K562 (cell line): Measurements from ENCODE around the gene VEGFB. TPM values are rescaled to one million over a fixed set of nuclear protein-coding genes. Genes with fewer than 3 reads are reported as not detected.

Experiments
- ATF2 ChIP-seq: sonication (generic); formaldehyde crosslinking; IDR thresholded peaks from 2 replicates; pipeline ENCODE4 v1.8.1; 2022; ENCODE audit warnings: missing genetic modification reagents
- BHLHE40 ChIP-seq: IDR thresholded peaks from 2 replicates; pipeline ENCODE4 v1.6.1; 2011; ENCODE audit warnings: low read length, improper control_type of control experiment
- CREM ChIP-seq: IDR thresholded peaks from 2 replicates; pipeline ENCODE4 v1.6.1; 2014; ENCODE audit warnings: antibody characterized with exemption, low read depth
- ESRRB ChIP-seq: fragments of 250-450 bp; sonication (Bioruptor Pico); IDR thresholded peaks from 2 replicates; pipeline ENCODE4 v1.5.0; 2020; ENCODE audit warnings: mild to moderate bottlenecking, moderate library complexity, borderline replicate concordance
- ETV1 ChIP-seq: fragments of 450-650 bp; conservative IDR thresholded peaks from 2 replicates; pipeline ENCODE4 v1.6.1; 2016; ENCODE audit warnings: missing genetic modification characterization, control low read depth, low read depth, missing compliant biosample characterization
- GTF3C2 ChIP-seq: IDR thresholded peaks from 3 replicates; pipeline ENCODE4 v1.6.1; 2011; ENCODE audit warnings: borderline replicate concordance, mild to moderate bottlenecking, moderate library complexity; ENCODE audit not compliant: insufficient read length; ENCODE audit errors: extremely low read depth
- HBP1 ChIP-seq: fragments of 450-650 bp; formaldehyde crosslinking; IDR thresholded peaks from 2 replicates; pipeline ENCODE4 v1.4.0; 2022; ENCODE audit warnings: missing genetic modification characterization
- HCFC1 ChIP-seq: IDR thresholded peaks from 2 replicates; pipeline ENCODE4 v1.6.1; 2012; ENCODE audit warnings: low read depth, low read length, improper control_type of control experiment
- HEY1 ChIP-seq: fragments of 250-450 bp; sonication (Bioruptor Pico); IDR thresholded peaks from 2 replicates; pipeline ENCODE4 v1.5.0; 2020; ENCODE audit warnings: mild to moderate bottlenecking, moderate library complexity, borderline replicate concordance
- NFIC ChIP-seq: fragments of 450-650 bp; IDR thresholded peaks from 2 replicates; pipeline ENCODE4 v1.6.1; 2017; ENCODE audit warnings: mild to moderate bottlenecking, inconsistent platforms
- NFIX ChIP-seq: fragments of 250-450 bp; sonication (Bioruptor Pico); IDR thresholded peaks from 2 replicates; pipeline ENCODE4 v1.4.0; 2020; ENCODE audit warnings: low read depth, mild to moderate bottlenecking, moderate library complexity
- PML ChIP-seq: IDR thresholded peaks from 2 replicates; pipeline ENCODE4 v1.6.1; 2012; ENCODE audit warnings: low read length, inconsistent platforms
- SIN3A ChIP-seq, 2 experiments: fragments of 150-350 bp in 1 of 2; IDR thresholded peaks; 2 replicates each; pipeline ENCODE4 v1.6.1; 2011 to 2016; ENCODE audit warnings: borderline replicate concordance in 2 of 2, low read depth in 2 of 2, low read length in 2 of 2, mild to moderate bottlenecking in 2 of 2, moderate library complexity in 2 of 2; ENCODE audit not compliant: control insufficient read depth in 1 of 2
- SMAD2 ChIP-seq: fragments of 150-350 bp; IDR thresholded peaks from 2 replicates; pipeline ENCODE4 v1.6.1; 2014; ENCODE audit warnings: low read depth, mild to moderate bottlenecking, low read length
- SMARCE1 ChIP-seq: fragments of 450-650 bp; IDR thresholded peaks from 2 replicates; pipeline ENCODE4 v1.7.1; 2016; ENCODE audit warnings: mild to moderate bottlenecking
- ZNF133 ChIP-seq: fragments of 250-450 bp; sonication (Bioruptor Pico); IDR thresholded peaks from 2 replicates; pipeline ENCODE4 v1.4.0; 2020; ENCODE audit warnings: mild to moderate bottlenecking
- ZNF282 ChIP-seq: sonication (generic); formaldehyde crosslinking; IDR thresholded peaks from 2 replicates; pipeline ENCODE4 v1.8.1; 2023; ENCODE audit warnings: missing genetic modification reagents
- ZNF311 ChIP-seq: fragments of 250-450 bp; sonication (Bioruptor Pico); IDR thresholded peaks from 2 replicates; pipeline ENCODE4 v1.4.0; 2020; ENCODE audit warnings: mild to moderate bottlenecking, moderate library complexity
- ZNF717 ChIP-seq: fragments of 250-450 bp; sonication (Bioruptor Pico); IDR thresholded peaks from 2 replicates; pipeline ENCODE4 v1.5.0; 2021
- ZNF766 ChIP-seq: fragments of 200-800 bp; sonication (Bioruptor generic); conservative IDR thresholded peaks from 2 replicates; pipeline ENCODE4 v1.6.1; 2016; ENCODE audit warnings: missing genetic modification characterization, missing compliant biosample characterization
- polyA plus RNA-seq, 8 experiments: library from polyadenylated mRNA; depleted of rRNA in 4 of 8; stranded (reverse) in 5 of 8; unstranded in 3 of 8; fragments of >200 nt; fragmentation: Nextera tagmentation in 2 of 8; fragmentation: Illumina TruSeq in 1 of 8; extraction: Ambion mirVana in 2 of 8; extraction: Trizol in 1 of 8; gene quantifications; 2 replicates each; pipeline versions ENCODE4 v1.2.1 to v1.2.3, GENCODE V29; 2011 to 2014; ENCODE audit warnings: inconsistent platforms in 1 of 8, missing spikeins in 1 of 8
- total RNA-seq, 7 experiments: library from RNA; depleted of rRNA in 6 of 7; stranded (reverse); fragments of >200 nt in 6 of 7; fragmentation: Illumina TruSeq in 2 of 7; extraction: Trizol in 2 of 7; gene quantifications; 2 replicates each; pipeline versions ENCODE4 v1.2.1 to v1.2.3, GENCODE V29; 2011 to 2021; ENCODE audit warnings: low replicate concordance in 1 of 7

VEGFB gene
- total and polyA plus RNA-seq, 9 of the 15 experiments (the other 6 are each of a cell fraction or from before 2014, with no cell fraction given): 11.0 to 83.4 (median 25.7) TPM

- no peak for TF ChIP-seq GTF3C2
- TF ChIP-seq HCFC1: peak; percentile 36; the same call in 1 of the 2 replicates
- TF ChIP-seq SIN3A (IDR thresholded peaks at IDR 0.05; ENCODE audit: borderline replicate concordance in 2 of 2, control insufficient read depth in 1 of 2, low read depth in 2 of 2, low read length in 2 of 2): peak in 1 of 2 experiments; percentile 69; a peak in 1 of 4 replicates
- TF ChIP-seq ZNF133 (CRISPR knock-in tag): no peak
- no peak for TF ChIP-seq ATF2 (CRISPR knock-in tag)
- no peak for TF ChIP-seq ZNF717 (CRISPR knock-in tag)
- no peak for TF ChIP-seq SMARCE1
- TF ChIP-seq CREM: 0 out of 2 replicates have a peak, but pooled peaks have one; percentile 26
- TF ChIP-seq ESRRB (CRISPR knock-in tag): no peak
- TF ChIP-seq HEY1 (CRISPR knock-in tag): no peak
- 0 out of 2 replicates have a peak, but pooled peaks have one; percentile 30 for TF ChIP-seq BHLHE40
- no peak for TF ChIP-seq ZNF282
- TF ChIP-seq SMAD2: no peak
- peak; percentile 69 for TF ChIP-seq NFIX (CRISPR knock-in tag)
- TF ChIP-seq ETV1: no peak
- TF ChIP-seq PML: no peak; the same call in 1 of the 2 replicates
- TF ChIP-seq HBP1 (CRISPR knock-in tag): no peak
- peak; percentile 99 for TF ChIP-seq NFIC
- no peak for TF ChIP-seq ZNF311 (CRISPR knock-in tag)
- TF ChIP-seq ZNF766 (CRISPR knock-in tag): no peak
These were observed 29.9 kb upstream of the VEGFB start (continued) for GRCh38 chr11:64204464-64204989.
